Cardiac muscle cell (in vitro differentiated cells and primary cell): ENCODE results near the gene FBLN2. TPM values are rescaled to one million over a fixed set of nuclear protein-coding genes. Genes with fewer than 3 reads are reported as not detected.

ENCODE experiments used
- DNase-seq, 2 donors: peaks; one replicate each; pipeline versions ENCODE4 v3.0.0 to v3.0.0-alpha.2; 2010 to 2017; ENCODE audit warnings: low read depth in 1 of 2, low spot score in 1 of 2
- H3K27ac ChIP-seq: fragments of 200-600 bp; sonication (generic); 2 replicates; pipeline ENCODE4 v1.5.1; 2016
- H3K27me3 ChIP-seq: fragments of 200-600 bp; sonication (generic); 2 replicates; pipeline ENCODE4 v1.6.0; 2016; ENCODE audit warnings: control low read depth
- H3K36me3 ChIP-seq: fragments of 200-600 bp; sonication (generic); 2 replicates; pipeline ENCODE4 v1.5.1; 2016; ENCODE audit warnings: control low read depth
- H3K4me1 ChIP-seq: fragments of 200-600 bp; sonication (generic); 2 replicates; pipeline ENCODE4 v1.8.1; 2017; ENCODE audit warnings: low read depth, mild to moderate bottlenecking, mixed run types
- H3K4me3 ChIP-seq: fragments of 200-600 bp; sonication (generic); 2 replicates; pipeline ENCODE4 v1.5.1; 2016; ENCODE audit warnings: mild to moderate bottlenecking
- H3K9me3 ChIP-seq: fragments of 200-600 bp; sonication (generic); 2 replicates; pipeline ENCODE4 v1.5.1; 2017; ENCODE audit warnings: low read depth, mild to moderate bottlenecking, control low read depth
- CTCF ChIP-seq: IDR thresholded peaks from 2 replicates; pipeline ENCODE4 v1.5.1; 2012; ENCODE audit warnings: low read depth, mild to moderate bottlenecking, low read length
- polyA plus RNA-seq: library from polyadenylated mRNA; unstranded; fragments of >200 nt; fragmentation: Nextera tagmentation; extraction: Ambion mirVana; gene quantifications from 2 replicates; pipeline ENCODE4 v1.2.1, GENCODE V29; 2016
- total RNA-seq: library from RNA; depleted of rRNA; stranded (reverse); fragments of >200 nt; gene quantifications from 2 replicates; pipeline ENCODE4 v1.2.3, GENCODE V29; 2016

Gene FBLN2
- total and polyA plus RNA-seq, 2 experiments from 2014 or later: 19.3 to 42.4 TPM

- no peak for TF ChIP-seq CTCF
Observed at GRCh38 chr3:13594146-13594545, 45.2 kb downstream of the FBLN2 start.

GRCh38 chr3:13594991-13595421, 46.1 kb downstream of the FBLN2 start:
- Histone ChIP-seq H3K27me3 (no peaks in the 10 kb centered on the region), H3K27ac (no peak overlapping the region), H3K4me3 (no peak overlapping the region), H3K9me3 (no peaks in the 10 kb centered on the region), H3K36me3 (no peaks in the 10 kb centered on the region), H3K4me1 (peaks cover 6% of the 10 kb centered on the region)
- DNase-seq: no peak
- no peak for TF ChIP-seq CTCF

More at GRCh38 chr3:13594146-13594545, 45.2 kb downstream of the FBLN2 start:
- Histone ChIP-seq H3K36me3 (no peaks in the 10 kb centered on the region), H3K4me1 (peaks cover 13% of the 10 kb centered on the region), H3K4me3 (no peak overlapping the region), H3K9me3 (no peaks in the 10 kb centered on the region), H3K27me3 (no peaks in the 10 kb centered on the region), H3K27ac (no peak overlapping the region)
- no peak for DNase-seq

- Histone ChIP-seq H3K27ac (no peak overlapping the region), H3K27me3 (no peaks in the 10 kb centered on the region), H3K36me3 (no peaks in the 10 kb centered on the region), H3K4me1 (peaks cover 6% of the 10 kb centered on the region), H3K4me3 (no peak overlapping the region), H3K9me3 (no peaks in the 10 kb centered on the region)
- DNase-seq: no peak
- no peak for TF ChIP-seq CTCF
Observed at GRCh38 chr3:13595485-13595884, 46.6 kb downstream of the FBLN2 start.

DNA sequence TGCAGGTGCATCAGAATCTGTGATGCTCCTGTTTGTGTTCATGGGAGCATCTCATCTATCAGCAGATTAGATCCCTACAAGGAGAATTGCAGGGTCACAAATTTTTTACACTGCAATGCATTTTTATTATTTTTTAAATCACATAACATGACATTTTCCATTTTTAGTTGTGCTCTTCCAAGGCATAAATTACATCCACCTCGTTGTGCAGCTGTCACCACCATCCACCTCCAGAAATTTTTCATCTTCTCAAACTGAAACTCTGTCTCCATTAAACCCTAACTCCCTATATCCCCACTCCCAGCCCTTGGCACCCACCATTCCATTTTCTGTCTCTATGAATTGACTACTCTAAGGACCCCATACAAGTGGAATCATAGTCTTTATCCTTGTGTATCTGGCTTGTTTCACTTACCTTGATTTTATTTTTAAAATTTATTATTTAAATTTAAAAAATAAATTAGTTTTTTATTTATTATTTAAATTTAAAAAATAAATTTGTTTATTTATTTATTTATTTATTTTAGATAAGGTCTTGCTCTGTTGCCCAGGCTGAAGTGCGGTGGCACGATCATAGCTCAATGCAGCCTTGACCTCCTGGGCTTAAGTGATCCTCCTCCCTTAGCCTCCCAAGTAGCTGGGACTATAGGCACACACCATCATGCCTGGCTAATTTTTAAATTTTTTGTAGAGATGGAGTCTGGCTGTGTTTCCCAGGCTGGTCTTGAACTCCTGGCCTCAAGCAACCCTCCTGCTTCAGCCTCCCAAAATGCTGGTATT, 47.7 kb downstream of the FBLN2 start:
- H3K4me3 ChIP-seq: no peak overlapping the region
- H3K27me3 ChIP-seq: no peaks in the 10 kb centered on the region
- peaks cover 6% of the 10 kb centered on the region for H3K4me1 ChIP-seq
- no peak overlapping the region for H3K27ac ChIP-seq
- no peak for TF ChIP-seq CTCF
- no peaks in the 10 kb centered on the region for H3K9me3 ChIP-seq
- no peaks in the 10 kb centered on the region for H3K36me3 ChIP-seq
- no peak for DNase-seq

DNA sequence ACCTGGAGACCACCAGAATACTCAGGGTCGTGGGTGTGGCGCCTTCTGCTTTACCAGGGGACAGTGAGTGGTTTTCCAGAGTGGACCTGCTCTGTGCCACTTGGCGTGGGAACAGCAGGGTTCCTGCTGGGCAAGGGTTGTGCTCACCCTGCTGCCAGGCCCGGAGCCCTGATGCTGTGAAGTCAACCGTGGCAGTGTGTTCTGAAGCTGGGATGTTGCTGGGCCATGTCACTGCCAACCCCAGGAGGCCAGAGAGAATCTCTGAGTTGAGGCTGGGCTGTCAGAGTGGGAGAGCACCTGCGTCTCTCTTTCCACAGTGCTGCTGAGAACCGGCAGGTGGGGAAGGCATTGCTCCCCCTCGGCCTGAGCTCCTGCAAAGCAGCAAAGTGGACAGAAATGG, 48.7 kb downstream of the FBLN2 start:
- H3K36me3 ChIP-seq: no peaks in the 10 kb centered on the region
- no peaks in the 10 kb centered on the region for H3K9me3 ChIP-seq
- peaks cover 6% of the 10 kb centered on the region for H3K4me1 ChIP-seq
- H3K27ac ChIP-seq: no peak overlapping the region
- DNase-seq: no peak
- no peak overlapping the region for H3K4me3 ChIP-seq
- no peaks in the 10 kb centered on the region for H3K27me3 ChIP-seq
- TF ChIP-seq CTCF: no peak
